SH-SY5Y (cell line): ENCODE results near the gene CALD1.

Experiments used
- GATA2 ChIP-seq: IDR thresholded peaks from 2 replicates; pipeline ENCODE4 v1.6.1; 2011; ENCODE audit warnings: mild to moderate bottlenecking, low read depth, low read length
- GATA3 ChIP-seq: IDR thresholded peaks from 2 replicates; pipeline ENCODE4 v1.6.1; 2011; ENCODE audit warnings: low read depth, mild to moderate bottlenecking, low read length, moderate library complexity

CALD1 gene

DNA sequence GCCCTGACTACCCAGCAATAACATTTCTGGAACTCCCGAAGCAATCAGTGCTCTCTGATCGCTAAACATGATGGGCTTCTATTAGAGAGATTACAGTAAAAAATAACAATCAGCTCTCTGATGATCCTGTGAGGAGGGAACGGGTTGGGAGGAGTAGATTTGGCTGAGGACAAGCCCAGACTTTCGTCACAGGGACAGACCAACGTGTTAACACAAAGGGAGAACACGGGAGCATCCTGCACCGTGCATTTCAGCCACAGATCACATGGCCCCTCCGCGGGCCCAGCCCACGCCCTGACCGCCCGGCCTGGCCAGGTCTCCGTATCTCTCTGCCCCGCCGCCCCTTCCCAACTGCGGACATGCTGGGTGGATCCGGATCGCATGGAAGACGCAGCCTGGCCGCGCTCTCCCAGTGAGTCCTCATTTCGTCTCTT, 111.8 kb downstream of the CALD1 start:
- TF ChIP-seq GATA3 (no peak), GATA2 (peak; percentile 68)

DNA sequence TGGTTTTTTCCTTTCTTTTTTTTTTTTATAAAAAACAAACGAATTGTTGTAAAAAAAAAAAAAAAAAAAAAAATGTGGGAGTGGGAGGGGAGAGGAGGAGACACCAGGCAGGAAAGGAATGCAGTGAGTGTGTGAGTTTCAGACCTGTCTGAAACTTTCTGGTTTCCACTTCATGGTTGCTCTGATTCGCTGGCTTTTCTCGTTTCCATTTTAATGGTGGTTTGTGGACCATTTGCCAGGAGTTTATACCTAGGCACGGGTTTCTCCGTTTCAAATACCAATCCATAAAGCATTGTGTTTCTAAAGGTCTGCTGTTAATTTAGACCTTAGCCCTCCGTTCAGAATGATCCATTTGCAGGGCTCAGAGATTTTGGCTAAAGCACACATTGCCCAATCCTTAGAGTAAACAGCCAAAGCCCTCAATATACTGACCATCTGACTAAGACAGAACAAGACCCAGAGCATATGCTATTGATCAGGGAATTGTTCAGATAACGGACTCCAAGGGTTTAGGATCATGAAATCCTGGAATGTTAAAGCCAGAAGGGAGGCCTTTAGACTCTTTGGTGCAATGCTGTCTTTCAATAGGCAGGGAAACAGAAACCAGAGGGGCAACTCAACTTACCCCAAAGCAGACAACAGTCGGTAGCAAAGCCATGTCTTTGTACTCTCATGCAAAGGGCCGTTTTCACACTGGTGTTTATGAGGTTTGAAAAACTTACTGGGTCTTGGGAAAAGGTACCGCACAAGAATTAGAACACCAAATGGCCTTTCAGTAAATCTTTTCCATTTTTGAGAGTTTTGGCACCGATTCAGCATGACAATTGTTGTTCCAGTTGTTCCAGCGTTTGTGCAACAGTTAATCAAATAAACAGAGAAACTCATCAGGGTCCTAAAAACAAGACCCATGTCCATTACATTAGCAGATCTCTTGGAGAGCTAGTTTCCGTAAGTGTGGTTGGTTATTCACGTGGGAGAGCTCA, 112.6 kb downstream of the CALD1 start:
- TF ChIP-seq GATA2, result no peak
- no peak for TF ChIP-seq GATA3

DNA sequence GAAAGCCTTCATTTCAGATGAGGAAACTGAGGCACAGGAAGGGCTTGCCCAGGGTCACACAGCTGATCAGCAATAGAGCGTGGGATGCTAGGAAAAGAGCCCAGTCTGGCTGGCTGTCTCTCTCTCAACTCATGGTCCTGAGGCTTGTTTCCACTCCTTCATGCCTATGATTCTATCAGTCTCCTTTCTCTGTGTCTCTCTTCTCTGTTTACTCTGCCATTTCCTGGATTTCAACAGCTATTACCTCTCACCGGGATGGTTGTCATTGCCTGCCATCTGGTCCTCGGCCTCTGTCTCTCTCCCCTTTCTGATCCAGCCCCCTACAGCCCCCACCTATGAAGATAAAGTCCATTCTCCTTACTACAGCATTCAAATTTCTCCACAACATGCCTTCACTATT, 113.5 kb downstream of the CALD1 start:
- TF ChIP-seq GATA3 (no peak), GATA2 (no peak)

DNA sequence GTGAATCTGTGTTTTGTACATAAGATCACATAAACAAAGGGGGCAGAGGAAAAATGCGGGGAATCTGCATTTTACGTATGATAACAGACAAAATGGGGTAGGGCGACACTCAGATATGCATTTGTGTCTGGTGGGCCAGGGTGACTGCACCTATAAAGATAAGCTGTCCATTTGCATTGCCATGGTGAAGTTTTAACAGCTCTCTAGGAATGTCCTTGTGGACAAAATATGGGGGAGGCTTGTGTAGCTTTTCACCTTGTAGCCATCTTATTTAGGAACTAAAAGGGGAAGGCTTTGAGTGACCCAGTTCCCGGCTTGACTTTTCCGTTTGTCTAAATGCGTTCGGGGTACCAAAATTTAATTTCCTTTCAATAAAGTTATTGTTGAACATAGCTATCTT, 114.5 kb downstream of the CALD1 start:
- TF ChIP-seq GATA2, result no peak
- TF ChIP-seq GATA3, result no peak

DNA sequence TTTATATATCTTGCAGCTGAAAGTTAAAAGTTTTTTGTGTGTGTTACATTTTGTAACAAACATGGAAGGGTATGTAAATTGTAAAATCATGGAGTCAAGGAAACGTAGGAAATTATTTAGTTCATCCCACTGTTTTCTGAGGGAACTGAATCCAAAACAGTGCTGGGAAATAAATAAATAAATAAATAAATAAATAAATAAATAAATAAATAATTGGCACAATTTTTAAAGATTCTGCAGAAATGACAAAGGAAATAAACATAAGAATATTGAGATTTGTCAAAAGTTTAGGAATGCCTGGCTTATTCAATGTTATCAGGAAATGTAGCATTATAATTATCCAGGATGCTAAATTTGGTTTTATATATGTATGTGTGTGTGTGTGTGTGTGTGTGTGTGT, 115.5 kb downstream of the CALD1 start:
- TF ChIP-seq GATA3 (no peak), GATA2 (no peak)

DNA sequence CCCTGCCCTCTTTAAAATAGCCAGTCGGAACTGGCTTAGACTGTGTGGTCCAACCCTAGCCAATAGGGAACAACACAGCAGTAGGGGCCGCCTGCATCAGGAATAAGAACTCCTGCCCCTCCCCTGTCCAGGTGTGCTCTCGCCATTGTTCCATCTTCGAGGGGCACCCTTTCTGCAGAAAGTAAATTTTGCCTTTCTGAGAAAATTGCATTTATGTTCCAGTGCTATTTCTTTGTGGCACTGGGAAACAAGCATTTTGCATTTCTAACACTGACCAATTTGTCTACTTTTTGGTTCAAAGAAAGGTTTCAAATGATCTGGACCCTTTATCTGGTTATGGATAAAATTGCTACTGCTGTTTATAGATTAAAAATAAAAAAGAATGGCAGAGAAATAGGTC, 116.6 kb downstream of the CALD1 start:
- TF ChIP-seq GATA3, result no peak
- TF ChIP-seq GATA2, result no peak

DNA sequence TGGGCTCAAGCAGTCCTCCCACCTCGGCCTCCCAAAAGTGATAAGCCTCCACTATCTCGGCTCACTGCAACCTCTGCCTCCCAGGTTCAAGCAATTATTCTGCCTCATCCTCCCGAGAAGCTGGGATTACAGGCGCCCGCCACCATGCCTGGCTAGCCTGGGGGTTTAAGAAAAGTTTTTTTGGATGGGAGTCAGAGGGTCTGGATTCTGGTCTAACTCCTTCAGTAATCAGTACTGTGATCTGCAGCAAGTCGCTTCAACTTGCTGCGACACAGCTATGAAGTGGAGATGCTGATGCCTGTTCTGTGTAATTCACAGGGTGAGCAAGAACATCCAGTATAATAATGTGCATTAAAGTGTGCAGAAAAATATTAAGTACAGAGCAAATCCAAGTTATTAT, 118.5 kb downstream of the CALD1 start:
- TF ChIP-seq GATA2, result no peak
- TF ChIP-seq GATA3, result no peak

DNA sequence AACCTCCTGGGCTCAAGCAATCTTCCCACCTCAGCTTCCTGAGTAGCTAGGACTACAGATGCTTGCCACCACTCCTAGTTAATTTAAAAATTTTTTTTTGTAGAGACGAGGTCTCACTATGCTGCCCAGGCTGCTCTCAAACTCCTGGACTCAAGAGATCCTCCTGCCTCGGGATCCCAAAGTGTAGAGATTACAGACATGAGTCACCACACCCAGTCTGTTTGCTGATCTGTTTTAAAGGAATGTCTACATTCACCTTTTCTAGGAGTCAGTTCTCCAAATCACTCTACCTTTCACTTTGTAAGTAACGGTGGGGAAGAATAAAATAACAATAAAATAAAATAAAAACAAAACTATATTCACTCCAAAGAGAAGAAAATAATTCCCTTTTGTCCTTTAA, 120.3 kb downstream of the CALD1 start:
- TF ChIP-seq GATA3 (no peak), GATA2 (no peak)

DNA sequence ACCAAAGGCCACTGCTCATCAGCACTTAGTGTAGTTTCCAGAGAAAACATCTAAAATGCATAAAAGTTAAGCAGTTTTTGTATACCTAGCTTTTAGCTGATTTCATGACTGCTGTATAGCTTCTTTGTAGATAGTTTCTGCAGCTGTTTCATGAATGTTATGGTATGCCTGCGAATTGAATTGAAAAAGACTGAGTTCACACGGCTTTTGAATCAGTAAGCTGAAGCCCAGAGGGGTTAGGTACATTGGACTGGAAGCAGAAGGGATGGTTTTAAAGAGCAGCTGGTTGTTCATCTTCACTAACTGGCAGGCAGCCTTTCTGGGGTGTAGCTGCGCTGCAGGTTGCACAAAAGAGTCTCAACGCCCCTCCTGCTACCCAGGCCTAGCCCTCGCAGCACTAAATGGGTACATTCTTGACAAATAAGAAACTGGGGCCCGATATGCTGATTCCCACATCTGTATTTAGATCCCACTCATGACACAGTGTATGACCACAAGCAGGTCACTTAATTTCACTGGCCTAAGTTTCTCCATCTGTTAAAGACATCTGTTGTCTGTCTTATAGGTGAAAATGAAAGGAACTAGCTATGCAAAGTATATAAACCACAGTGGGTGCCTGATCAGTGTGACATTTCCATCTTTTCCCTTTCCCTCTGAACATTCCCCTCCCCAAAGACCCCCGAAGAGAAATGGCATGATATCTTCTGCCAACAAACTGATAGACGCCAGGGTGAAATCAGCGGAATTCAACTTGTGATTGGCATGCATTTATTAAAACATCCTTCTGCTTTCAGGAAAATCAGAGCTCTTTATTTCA, 120.9 kb downstream of the CALD1 start:
- TF ChIP-seq GATA3 (no peak), GATA2 (no peak)

DNA sequence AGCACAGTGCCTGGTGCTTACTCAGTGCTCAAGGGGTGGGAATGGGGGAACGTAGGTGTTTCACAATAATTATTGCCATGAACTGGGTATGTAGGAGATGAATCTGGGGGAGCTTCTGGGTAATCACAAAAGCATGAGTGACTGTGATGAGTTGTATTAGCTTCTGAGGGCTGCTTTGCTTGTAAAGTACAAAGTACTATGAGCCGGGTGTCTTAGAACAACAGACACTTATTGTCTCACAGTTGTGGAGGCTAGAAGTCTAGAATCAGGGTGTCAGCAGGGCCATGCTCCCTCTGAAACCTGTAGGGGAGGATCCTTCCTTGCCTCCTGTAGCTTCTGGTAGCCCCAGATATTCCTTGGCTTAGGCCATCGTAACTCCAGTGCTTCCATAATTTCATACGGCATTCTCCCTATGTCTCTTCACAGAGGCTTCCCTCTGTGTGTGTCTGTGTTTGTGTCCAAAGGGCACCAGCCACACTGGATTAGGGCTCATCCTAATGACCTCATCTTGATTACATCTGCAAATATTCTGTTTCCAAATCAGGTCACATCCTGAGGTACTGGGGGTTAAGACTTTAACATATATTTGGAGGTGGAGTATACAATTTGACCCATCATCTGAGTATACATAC, 122.1 kb downstream of the CALD1 start:
- TF ChIP-seq GATA3, result no peak
- no peak for TF ChIP-seq GATA2

DNA sequence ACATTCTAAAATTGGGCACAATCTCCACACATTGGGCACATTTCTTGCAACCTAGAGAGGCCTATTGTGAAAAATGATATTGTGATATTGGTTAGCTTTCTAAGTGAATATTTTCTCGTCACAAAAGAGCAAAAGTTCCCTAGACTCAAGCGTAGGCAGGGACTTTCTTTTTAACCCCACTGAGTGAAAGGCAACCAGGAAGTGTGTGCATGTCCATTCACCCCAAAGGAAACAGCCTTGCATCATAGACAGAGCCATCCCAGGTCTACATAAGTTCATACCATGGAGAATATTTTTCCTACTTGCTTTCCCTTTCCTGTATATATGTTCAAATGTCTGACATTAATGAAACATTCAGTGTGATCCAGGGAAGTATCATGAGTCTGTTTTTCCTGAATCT, 122.6 kb downstream of the CALD1 start:
- TF ChIP-seq GATA2, result no peak
- TF ChIP-seq GATA3, result no peak

DNA sequence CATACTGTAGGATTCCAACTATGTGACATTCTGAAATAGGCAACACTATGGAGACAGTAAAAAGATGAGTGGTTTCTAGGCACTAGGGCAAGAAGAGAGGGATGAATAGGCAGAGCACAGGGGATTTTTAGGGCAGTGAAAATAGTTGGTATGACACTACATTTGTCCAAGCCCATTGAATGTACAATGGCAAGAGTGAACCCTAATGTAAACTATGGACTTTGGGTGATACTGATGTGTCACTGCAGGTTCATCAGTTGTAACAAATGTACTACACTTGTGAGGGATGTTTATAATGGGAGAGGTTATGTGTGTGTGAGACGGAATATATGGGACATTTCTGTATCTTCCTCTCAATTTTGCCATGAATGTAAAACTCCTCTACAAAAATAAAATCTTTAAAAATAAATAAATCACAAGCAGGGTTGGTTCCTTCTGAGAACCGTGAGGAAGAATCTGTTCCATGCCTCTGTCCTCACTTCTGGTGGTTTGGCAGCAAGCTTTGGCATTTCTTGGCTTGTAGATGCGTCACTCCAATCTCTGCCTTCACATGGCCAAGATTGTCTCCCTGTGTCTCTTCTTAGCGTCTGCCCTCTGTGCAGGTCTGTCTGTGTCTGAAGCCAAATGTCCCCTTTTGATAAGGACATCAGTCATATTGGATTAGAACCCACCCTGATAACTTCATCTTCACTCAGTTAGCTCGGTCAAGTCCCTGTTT, 123.8 kb downstream of the CALD1 start:
- no peak for TF ChIP-seq GATA2
- TF ChIP-seq GATA3, result no peak

DNA sequence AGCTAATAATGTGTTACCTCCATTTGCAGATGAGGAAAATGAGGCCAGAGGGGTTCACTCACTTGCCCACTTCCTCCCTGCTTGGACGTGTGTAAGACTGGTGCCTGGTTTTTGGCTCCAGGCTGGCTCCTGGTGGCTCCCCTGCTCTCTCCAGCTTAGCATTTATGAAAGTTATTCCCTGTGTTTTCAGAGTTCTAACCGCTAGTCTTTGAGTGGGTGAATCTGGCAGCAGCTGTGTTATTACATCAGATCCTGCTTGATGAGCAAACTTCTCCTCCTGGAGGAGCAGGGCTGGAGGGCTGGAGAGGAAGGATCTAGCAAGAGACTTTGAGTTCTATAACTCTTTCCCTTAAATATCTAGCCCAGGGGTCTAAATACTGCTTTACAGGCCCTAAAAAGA, 125.9 kb downstream of the CALD1 start:
- TF ChIP-seq GATA3 (no peak), GATA2 (no peak)

DNA sequence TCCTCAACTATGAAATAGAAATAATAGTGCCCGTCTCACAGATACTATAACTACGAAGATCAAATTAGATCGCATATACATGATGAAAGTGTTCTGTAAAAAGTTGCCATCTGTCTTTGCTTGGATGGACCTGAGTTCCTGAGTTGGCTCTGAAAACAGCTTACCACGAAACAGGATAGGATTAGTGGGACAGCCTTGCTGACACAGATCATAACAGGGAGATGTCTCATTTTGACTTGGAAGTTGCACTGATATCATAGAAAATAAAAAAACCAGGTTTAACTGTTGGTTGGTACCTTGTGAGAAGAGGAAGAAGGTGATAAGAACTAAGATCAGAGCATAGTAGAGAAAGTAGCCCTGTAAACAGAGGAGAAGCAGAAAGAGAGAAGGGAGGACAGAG, 127.6 kb downstream of the CALD1 start:
- TF ChIP-seq GATA3 (no peak), GATA2 (no peak)

DNA sequence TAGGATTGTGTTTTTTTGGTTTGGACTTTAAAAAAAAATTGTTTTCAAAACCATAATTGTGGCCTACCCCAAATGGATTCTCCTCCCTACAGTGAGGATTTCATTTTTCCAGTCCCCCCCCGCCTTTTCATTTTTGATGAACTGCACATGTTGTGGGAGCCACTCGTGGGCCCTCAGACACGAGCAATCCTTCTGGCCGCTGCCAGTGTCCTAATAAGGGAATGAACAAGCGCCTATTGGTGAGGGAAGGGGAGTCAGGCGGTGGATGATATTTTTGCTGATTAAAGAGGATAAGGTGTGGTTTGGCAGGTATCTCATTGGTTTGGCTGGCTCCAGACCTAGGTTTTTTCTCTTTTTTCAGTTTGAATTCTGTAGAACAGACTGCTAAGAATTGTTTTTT, 128.2 kb downstream of the CALD1 start:
- TF ChIP-seq GATA2 (no peak), GATA3 (no peak)
